Kidney epithelial cell (primary cell): ENCODE measurements around the gene SMARCD1. TPM values are rescaled to one million over a fixed set of nuclear protein-coding genes. Genes with fewer than 3 reads are reported as not detected.
"Not testable (repeated sequence)": the region's sequence is repeated elsewhere in the genome, so short reads cannot be mapped to it uniquely, and the experiment has no call there.

Source experiments
- DNase-seq: peaks from one replicate; pipeline ENCODE4 v3.0.0-alpha.2; 2010; ENCODE audit warnings: low read depth
- H3K27me3 ChIP-seq: 2 replicates; pipeline ENCODE4 v1.6.0; 2011; ENCODE audit warnings: low read length; ENCODE audit not compliant: control insufficient read depth, insufficient read depth
- H3K36me3 ChIP-seq: 2 replicates; pipeline ENCODE4 v1.5.1; 2011; ENCODE audit warnings: low read length; ENCODE audit not compliant: control insufficient read depth, insufficient read depth
- H3K4me3 ChIP-seq: 2 replicates; pipeline ENCODE4 v1.5.1; 2011; ENCODE audit warnings: low read depth, mild to moderate bottlenecking, control low read depth, low read length
- total RNA-seq: library from RNA; depleted of rRNA; stranded (reverse); fragments of >200 nt; gene quantifications from 2 replicates; pipeline ENCODE4 v1.2.3, GENCODE V29; 2015
- TF ChIP-seq, protein P1 (sequence below): IDR thresholded peaks from 2 replicates; pipeline ENCODE4 v1.5.1; 2011; ENCODE audit warnings: mild to moderate bottlenecking, moderate library complexity, low read length, control low read depth, inconsistent platforms; ENCODE audit not compliant: insufficient read depth, poor library complexity, severe bottlenecking

Gene SMARCD1
- total RNA-seq, 1 donor from 2014 or later = 133 TPM

DNA sequence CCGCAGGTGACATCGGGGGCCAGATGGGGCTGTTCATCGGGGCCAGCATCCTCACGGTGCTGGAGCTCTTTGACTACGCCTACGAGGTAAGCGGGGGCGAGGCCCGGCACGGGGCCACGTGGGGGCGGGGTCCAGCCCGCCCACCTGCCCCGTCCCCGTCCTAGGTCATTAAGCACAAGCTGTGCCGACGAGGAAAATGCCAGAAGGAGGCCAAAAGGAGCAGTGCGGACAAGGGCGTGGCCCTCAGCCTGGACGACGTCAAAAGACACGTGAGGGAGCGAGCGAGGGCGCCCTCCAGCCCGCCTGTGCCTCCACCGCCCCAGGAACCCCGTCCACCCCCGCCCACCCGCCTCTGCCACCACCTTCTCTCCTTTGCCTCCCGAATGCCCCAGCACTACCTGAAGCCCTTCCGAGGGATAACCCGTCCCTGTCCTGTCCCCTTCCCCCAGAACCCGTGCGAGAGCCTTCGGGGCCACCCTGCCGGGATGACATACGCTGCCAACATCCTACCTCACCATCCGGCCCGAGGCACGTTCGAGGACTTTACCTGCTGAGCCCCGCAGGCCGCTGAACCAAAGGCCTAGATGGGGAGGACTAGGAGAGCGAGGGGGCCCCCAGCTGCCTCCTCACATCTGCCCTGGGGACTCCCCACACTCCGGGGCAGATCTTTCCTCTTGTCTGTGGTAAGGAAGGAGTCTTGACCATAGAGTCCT is 3.9 kb upstream of the SMARCD1 start:
- DNase-seq = no peak
- Histone ChIP-seq H3K36me3 (no peaks in the 10 kb centered on the region), H3K27me3 (peaks cover 3% of the 10 kb centered on the region), H3K4me3 (no peak overlapping the region)
- TF ChIP-seq, protein P1, sequence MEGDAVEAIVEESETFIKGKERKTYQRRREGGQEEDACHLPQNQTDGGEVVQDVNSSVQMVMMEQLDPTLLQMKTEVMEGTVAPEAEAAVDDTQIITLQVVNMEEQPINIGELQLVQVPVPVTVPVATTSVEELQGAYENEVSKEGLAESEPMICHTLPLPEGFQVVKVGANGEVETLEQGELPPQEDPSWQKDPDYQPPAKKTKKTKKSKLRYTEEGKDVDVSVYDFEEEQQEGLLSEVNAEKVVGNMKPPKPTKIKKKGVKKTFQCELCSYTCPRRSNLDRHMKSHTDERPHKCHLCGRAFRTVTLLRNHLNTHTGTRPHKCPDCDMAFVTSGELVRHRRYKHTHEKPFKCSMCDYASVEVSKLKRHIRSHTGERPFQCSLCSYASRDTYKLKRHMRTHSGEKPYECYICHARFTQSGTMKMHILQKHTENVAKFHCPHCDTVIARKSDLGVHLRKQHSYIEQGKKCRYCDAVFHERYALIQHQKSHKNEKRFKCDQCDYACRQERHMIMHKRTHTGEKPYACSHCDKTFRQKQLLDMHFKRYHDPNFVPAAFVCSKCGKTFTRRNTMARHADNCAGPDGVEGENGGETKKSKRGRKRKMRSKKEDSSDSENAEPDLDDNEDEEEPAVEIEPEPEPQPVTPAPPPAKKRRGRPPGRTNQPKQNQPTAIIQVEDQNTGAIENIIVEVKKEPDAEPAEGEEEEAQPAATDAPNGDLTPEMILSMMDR = no peak

DNA sequence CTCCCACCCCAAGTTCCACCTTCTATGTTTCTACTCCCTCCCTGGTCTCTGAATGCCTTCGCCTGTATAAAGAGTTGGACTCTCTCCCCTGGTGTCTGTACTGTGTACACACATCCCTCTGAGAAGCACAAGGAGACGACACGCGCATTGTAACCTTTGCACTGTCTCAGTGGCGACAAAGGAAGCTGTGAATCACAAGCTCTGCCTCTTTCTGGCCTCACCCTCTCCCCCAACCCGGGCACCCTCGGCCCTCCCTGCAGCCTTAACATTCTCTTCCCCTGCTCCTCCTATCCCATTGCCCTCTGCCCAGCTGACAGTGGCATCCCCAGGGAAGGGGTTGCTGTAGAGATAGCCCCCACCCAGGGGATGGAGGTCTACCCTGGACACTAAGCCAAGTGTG is 2.5 kb upstream of the SMARCD1 start:
- no peak for DNase-seq
- peaks cover 3% of the 10 kb centered on the region for H3K27me3 ChIP-seq
- TF ChIP-seq, protein P1 = no peak
- no peak overlapping the region for H3K4me3 ChIP-seq
- H3K36me3 ChIP-seq = no peaks in the 10 kb centered on the region

DNA sequence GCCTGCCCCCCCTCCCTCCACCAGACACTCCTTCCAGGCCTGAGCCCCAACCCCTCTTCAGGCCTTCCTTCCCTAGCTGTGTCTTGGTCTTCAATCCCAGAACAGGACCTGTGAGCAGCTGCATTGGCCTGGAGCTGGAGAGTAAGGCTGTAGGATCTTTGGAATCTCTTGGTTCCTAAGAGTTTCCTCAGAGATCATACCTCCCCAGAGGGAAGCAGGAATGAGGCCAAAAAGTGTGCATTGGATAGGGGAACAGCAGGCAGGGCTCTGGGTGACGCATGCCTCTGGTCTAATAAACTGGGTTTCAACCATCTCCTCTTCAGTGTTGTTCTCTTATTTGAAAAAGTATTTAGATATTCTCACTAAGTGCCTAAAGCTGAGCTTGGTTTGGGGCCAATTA is 1.8 kb upstream of the SMARCD1 start:
- H3K36me3 ChIP-seq = no peaks in the 10 kb centered on the region
- no peak overlapping the region for H3K4me3 ChIP-seq
- DNase-seq = no peak

DNA sequence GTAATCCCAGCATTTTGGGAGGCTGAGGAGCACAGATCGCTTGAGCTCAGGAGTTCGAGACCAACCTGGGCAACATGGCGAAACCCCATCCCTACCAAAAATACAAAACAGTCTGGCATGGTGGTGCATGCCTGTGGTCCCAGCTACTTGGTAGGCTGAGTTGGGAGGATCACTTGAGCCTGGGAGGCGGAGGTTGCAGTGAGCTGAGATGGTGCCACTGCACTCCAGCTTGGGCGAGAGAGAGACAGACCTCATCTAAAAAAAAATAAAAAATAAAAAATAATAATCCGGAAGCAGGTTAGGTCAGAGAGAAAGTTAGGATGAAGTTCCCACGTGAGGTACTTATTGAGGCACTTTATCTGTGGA is 750 bp upstream of the SMARCD1 start:
- not testable (repeated sequence) for H3K36me3 ChIP-seq, H3K27me3 ChIP-seq, DNase-seq
- H3K4me3 ChIP-seq = peak overlapping the region; percentile 53

More for the DNA sequence above, 1.8 kb upstream of the SMARCD1 start:
- H3K27me3 ChIP-seq = peaks cover 3% of the 10 kb centered on the region
- TF ChIP-seq, protein P1 = no peak

DNA sequence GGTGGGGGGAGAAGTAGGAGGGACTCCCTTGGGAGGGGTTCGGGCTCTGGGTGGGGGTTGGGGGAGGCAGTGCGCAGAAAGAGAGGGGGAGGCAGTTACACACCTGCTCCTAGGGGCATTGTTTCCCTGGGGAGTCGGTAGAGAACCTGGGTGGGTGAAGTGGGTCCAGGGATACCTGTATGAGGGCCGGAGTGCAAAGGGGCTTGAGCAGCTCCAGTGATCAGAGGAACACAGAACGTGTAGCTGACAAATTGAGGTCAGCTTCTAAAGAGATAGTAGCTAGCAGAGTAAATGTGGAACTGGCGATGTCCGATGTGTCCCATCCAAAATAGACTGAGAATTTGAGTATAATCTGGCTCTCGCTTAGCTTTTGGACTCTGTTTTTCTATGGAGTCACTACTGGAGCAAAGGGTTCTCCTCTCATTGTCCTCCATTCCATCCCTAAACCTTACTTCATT is 502 bp downstream of the SMARCD1 start:
- peaks cover 3% of the 10 kb centered on the region for H3K27me3 ChIP-seq
- H3K36me3 ChIP-seq = peaks cover 1% of the 10 kb centered on the region
- H3K4me3 ChIP-seq = peak overlapping the region; percentile 53
- no peak for DNase-seq
- TF ChIP-seq, protein P1 = no peak

DNA sequence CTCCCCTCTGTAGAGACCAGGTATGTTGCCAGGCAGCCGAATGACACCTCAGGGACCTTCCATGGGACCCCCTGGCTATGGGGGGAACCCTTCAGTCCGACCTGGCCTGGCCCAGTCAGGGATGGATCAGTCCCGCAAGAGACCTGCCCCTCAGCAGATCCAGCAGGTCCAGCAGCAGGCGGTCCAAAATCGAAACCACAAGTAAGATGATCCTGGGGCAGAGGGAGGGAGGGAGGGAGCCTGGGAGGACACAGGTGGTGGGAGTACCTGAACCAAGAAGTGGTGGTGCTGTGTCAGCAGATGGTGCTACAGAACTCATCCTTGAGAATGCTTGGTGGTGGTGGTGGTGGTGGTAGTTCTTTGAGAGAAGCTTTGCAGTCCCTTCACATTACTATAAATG is 1.0 kb downstream of the SMARCD1 start:
- Histone ChIP-seq H3K4me3 (peak overlapping the region; percentile 53), H3K36me3 (peaks cover 1% of the 10 kb centered on the region), H3K27me3 (no peaks in the 10 kb centered on the region)
- DNase-seq = no peak
- TF ChIP-seq, protein P1 = no peak
